HG03354 (cell line): Measurements from ENCODE around the gene COL2A1.

Experiments
- ATAC-seq: cut with Tn5 transposase; IDR thresholded peaks from one replicate; pipeline ENCODE4 v1.9.1; 2021; ENCODE audit warnings: mild to moderate bottlenecking; ENCODE audit not compliant: unreplicated experiment, poor library complexity, severe bottlenecking

The COL2A1 gene

GRCh38 chr12:47938093-47938492 lies 66.2 kb downstream of the COL2A1 start:
- no peak for ATAC-seq

GRCh38 chr12:47935184-47935583 lies 69.1 kb downstream of the COL2A1 start:
- ATAC-seq: no peak

- no peak for ATAC-seq
Measured at GRCh38 chr12:47931187-47931586, 73.1 kb downstream of the COL2A1 start.

GRCh38 chr12:47930634-47931033 lies 73.6 kb downstream of the COL2A1 start:
- ATAC-seq: no peak

- ATAC-seq: no peak
Measured at GRCh38 chr12:47927346-47927745, 76.9 kb downstream of the COL2A1 start.
